ENCODE results near the gene CDK5RAP2. TPM values are rescaled to one million over a fixed set of nuclear protein-coding genes. Genes with fewer than 3 reads are reported as not detected.
"Not testable (repeated sequence)": the region's sequence is repeated elsewhere in the genome, so short reads cannot be mapped to it uniquely, and the experiment has no call there.

CDK5RAP2 gene
- total RNA-seq, 1 donor from 2014 or later, result 76.8 TPM

- H3K36me3 Mint-ChIP-seq (ENCODE audit: insufficient read depth), result peaks cover 56% of the 10 kb centered on the region
- no peaks in the 10 kb centered on the region for H3K27me3 Mint-ChIP-seq
- no peak overlapping the region for H3K4me3 Mint-ChIP-seq (ENCODE audit: low read depth)
- H3K9me3 Mint-ChIP-seq (ENCODE audit: low read depth), result no peaks in the 10 kb centered on the region
- TF ChIP-seq, protein P1, sequence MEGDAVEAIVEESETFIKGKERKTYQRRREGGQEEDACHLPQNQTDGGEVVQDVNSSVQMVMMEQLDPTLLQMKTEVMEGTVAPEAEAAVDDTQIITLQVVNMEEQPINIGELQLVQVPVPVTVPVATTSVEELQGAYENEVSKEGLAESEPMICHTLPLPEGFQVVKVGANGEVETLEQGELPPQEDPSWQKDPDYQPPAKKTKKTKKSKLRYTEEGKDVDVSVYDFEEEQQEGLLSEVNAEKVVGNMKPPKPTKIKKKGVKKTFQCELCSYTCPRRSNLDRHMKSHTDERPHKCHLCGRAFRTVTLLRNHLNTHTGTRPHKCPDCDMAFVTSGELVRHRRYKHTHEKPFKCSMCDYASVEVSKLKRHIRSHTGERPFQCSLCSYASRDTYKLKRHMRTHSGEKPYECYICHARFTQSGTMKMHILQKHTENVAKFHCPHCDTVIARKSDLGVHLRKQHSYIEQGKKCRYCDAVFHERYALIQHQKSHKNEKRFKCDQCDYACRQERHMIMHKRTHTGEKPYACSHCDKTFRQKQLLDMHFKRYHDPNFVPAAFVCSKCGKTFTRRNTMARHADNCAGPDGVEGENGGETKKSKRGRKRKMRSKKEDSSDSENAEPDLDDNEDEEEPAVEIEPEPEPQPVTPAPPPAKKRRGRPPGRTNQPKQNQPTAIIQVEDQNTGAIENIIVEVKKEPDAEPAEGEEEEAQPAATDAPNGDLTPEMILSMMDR (IDR thresholded peaks at IDR 0.05; ENCODE audit: unreplicated experiment), result peak; percentile 64
- no peak for DNase-seq (ENCODE audit: low spot score, unreplicated experiment)
- no peak overlapping the region for H3K27ac Mint-ChIP-seq
- H3K4me1 Mint-ChIP-seq (ENCODE audit: low read depth), result peaks cover 4% of the 10 kb centered on the region
Observed at GRCh38 chr9:120531683-120532300, 48.2 kb downstream of the CDK5RAP2 start.

DNA sequence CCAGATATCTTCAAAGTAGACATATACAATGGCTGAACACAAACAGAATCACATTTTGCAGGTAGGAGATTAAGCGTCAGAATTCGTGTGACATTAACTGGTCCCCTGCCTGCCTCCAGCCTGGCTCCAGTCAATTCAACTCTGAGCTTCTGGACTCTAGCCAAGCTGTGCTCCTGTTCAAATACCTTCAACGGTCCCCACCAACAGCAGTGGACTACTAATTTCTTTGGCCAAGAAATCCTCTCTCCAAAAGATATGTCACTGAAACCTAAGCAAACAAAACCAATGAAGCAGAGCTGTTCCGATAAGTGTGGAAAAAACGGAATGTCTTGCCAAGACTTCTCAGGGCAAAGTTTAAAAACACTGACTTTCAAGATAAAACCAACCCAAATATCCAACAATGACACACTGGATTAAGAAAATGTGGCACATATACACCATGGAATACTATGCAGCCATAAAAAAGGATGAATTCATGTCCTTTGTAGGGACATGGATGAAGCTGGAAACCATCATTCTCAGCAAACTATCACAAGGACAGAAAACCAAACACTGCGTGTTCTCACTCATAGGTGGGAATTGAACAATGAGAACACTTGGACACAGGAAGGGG lies 49.6 kb downstream of the CDK5RAP2 start:
- H3K27ac Mint-ChIP-seq; H3K9me3 Mint-ChIP-seq (ENCODE audit: low read depth); H3K27me3 Mint-ChIP-seq; H3K4me3 Mint-ChIP-seq (ENCODE audit: low read depth); DNase-seq (ENCODE audit: low spot score, unreplicated experiment); H3K4me1 Mint-ChIP-seq (ENCODE audit: low read depth): not testable (repeated sequence)
- H3K36me3 Mint-ChIP-seq (ENCODE audit: insufficient read depth), result peaks cover 58% of the 10 kb centered on the region

DNA sequence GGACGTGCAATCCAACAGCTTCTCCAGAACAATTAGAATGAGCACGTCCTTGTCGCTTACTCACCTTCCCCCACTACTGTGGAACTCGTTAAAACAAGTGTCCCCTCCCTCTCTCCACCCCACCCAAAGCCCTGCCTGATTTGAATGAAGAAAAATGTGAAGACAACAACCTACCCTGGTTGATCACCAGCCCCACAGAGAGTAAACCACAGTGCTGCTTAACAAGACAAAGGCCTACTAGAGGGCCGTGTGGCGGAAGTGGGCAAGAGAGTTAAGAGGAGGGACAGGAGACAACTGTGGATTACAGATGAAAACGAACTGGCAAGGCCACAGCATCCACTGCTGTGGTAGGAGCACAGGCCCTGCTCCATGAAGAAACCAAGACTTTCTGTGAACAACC lies 51.1 kb downstream of the CDK5RAP2 start:
- Mint-ChIP-seq H3K27me3 (no peaks in the 10 kb centered on the region), H3K9me3 (ENCODE audit: low read depth) (no peaks in the 10 kb centered on the region), H3K36me3 (ENCODE audit: insufficient read depth) (peaks cover 56% of the 10 kb centered on the region), H3K27ac (no peak overlapping the region), H3K4me1 (ENCODE audit: low read depth) (peaks cover 1% of the 10 kb centered on the region), H3K4me3 (ENCODE audit: low read depth) (no peak overlapping the region)
- DNase-seq (ENCODE audit: low spot score, unreplicated experiment), result no peak
- TF ChIP-seq, protein P1 (IDR thresholded peaks at IDR 0.05; ENCODE audit: unreplicated experiment), result no peak

DNA sequence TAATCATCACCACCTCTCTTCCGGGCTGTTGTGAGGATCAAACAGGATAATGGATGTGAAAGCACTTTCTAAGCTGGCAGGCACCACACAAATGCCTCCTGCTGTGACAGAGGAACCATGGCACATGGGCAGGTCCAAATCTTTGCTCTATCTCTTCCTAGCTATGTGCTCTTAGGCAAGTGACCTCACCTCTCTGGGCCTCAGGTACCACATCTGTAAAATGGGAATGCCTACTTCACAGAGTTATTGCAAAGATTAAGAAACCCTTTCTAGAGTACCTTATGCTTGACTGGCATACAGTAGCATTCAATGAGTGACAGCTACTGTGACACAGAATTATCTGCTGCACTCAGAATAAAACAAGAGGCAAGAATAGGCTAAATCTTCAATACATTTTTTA lies 51.6 kb downstream of the CDK5RAP2 start:
- Mint-ChIP-seq H3K36me3 (ENCODE audit: insufficient read depth) (peaks cover 56% of the 10 kb centered on the region), H3K4me1 (ENCODE audit: low read depth) (no peaks in the 10 kb centered on the region), H3K27ac (no peak overlapping the region), H3K9me3 (ENCODE audit: low read depth) (no peaks in the 10 kb centered on the region), H3K27me3 (no peaks in the 10 kb centered on the region), H3K4me3 (ENCODE audit: low read depth) (no peak overlapping the region)
- no peak for DNase-seq (ENCODE audit: low spot score, unreplicated experiment)
- TF ChIP-seq, protein P1 (IDR thresholded peaks at IDR 0.05; ENCODE audit: unreplicated experiment), result no peak

GRCh38 chr9:120526534-120526933 lies 53.4 kb downstream of the CDK5RAP2 start:
- Mint-ChIP-seq H3K9me3 (ENCODE audit: low read depth) (no peaks in the 10 kb centered on the region), H3K27ac (peak overlapping the region; percentile 22), H3K36me3 (ENCODE audit: insufficient read depth) (peaks cover 59% of the 10 kb centered on the region), H3K4me3 (ENCODE audit: low read depth) (no peak overlapping the region), H3K27me3 (no peaks in the 10 kb centered on the region), H3K4me1 (ENCODE audit: low read depth) (no peaks in the 10 kb centered on the region)
- DNase-seq (ENCODE audit: low spot score, unreplicated experiment), result no peak
- TF ChIP-seq, protein P1 (IDR thresholded peaks at IDR 0.05; ENCODE audit: unreplicated experiment), result no peak

GRCh38 chr9:120524863-120525262 lies 55.1 kb downstream of the CDK5RAP2 start:
- Mint-ChIP-seq H3K9me3 (ENCODE audit: low read depth) (peaks cover 2% of the 10 kb centered on the region), H3K27me3 (no peaks in the 10 kb centered on the region), H3K36me3 (ENCODE audit: insufficient read depth) (peaks cover 52% of the 10 kb centered on the region), H3K4me1 (ENCODE audit: low read depth) (no peaks in the 10 kb centered on the region), H3K27ac (no peak overlapping the region), H3K4me3 (ENCODE audit: low read depth) (no peak overlapping the region)
- TF ChIP-seq, protein P1 (IDR thresholded peaks at IDR 0.05; ENCODE audit: unreplicated experiment), result no peak
- DNase-seq (ENCODE audit: low spot score, unreplicated experiment), result no peak
